ENCODE data around the gene EYA4.
A peak's percentile ranks its signal among the peaks of the same experiment; 100 is the strongest.

DNA sequence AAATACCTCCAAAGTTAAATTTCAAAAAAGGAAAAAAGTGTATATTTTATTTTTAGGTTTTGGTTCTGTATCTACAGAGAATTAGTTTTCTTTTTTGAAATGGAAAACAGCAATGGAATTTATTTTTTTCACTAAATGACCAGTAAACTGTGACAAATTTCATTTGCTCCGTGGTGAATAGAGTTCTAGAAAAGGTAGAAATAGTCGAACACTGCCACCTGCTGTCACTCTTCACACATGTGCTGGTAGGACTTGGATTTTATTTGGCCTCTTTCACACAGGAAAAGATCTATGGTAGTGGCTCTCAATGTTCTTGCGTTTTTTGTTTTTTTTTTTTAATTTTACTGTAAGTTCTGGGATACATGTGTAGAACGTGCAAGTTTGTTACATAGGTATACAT lies 312.5 kb downstream of the EYA4 start:
- TF ChIP-seq, protein P1, sequence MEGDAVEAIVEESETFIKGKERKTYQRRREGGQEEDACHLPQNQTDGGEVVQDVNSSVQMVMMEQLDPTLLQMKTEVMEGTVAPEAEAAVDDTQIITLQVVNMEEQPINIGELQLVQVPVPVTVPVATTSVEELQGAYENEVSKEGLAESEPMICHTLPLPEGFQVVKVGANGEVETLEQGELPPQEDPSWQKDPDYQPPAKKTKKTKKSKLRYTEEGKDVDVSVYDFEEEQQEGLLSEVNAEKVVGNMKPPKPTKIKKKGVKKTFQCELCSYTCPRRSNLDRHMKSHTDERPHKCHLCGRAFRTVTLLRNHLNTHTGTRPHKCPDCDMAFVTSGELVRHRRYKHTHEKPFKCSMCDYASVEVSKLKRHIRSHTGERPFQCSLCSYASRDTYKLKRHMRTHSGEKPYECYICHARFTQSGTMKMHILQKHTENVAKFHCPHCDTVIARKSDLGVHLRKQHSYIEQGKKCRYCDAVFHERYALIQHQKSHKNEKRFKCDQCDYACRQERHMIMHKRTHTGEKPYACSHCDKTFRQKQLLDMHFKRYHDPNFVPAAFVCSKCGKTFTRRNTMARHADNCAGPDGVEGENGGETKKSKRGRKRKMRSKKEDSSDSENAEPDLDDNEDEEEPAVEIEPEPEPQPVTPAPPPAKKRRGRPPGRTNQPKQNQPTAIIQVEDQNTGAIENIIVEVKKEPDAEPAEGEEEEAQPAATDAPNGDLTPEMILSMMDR (IDR thresholded peaks at IDR 0.05) = peak; percentile 37 to 59 (median 48)
- no peak for TF ChIP-seq POLR2A (IDR thresholded peaks at IDR 0.05)
- no peak for TF ChIP-seq EP300 (IDR thresholded peaks at IDR 0.05)
- TF ChIP-seq POLR2AphosphoS5 (IDR thresholded peaks at IDR 0.05) = no peak
